ENCODE data around the gene EMP2. TPM values are rescaled to one million over a fixed set of nuclear protein-coding genes. Genes with fewer than 3 reads are reported as not detected.
A peak's percentile ranks its signal among the peaks of the same experiment; 100 is the strongest.
"Not testable (repeated sequence)": the region's sequence is repeated elsewhere in the genome, so short reads cannot be mapped to it uniquely, and the experiment has no call there.

Gene EMP2
- total RNA-seq, 2 donors from 2014 or later = 40.3 to 66.8 TPM

DNA sequence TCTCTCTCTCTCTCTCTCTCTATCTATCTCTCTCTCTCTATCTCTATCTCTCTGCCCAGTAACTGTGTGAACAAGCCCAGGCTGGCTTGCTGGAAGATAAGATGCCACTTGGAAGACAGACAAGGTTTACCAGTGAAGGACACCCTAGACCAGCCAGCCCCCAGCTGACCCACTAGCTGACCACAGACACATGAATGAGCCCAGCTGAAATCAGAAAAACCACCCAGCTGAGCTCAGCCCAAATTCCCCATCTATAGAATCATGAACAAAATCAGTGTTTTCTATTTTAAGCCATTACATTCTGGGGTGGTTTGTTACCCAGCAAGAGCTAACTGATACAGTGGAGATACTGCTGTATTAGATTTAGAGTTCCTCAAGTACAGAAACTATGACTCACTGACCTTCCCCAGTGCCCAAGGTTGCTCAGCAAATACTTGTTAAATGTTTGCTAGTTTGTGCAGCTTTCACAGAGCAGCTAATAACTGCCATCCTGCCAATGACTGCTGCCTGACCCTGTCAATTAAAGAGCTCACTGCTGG is 18.0 kb downstream of the EMP2 start:
- Histone ChIP-seq H3K4me3 (no peak overlapping the region), H3K27me3 (no peaks in the 10 kb centered on the region), H3K36me3 (no peaks in the 10 kb centered on the region), H3K9me3 (peaks cover 0 to 11% of the 10 kb centered on the region in 2 donors), H3K27ac (peak overlapping the region; percentile 90 to 96), H3K4me1 (peaks cover 0 to 82% of the 10 kb centered on the region in 2 donors)
- TF ChIP-seq, protein P1, sequence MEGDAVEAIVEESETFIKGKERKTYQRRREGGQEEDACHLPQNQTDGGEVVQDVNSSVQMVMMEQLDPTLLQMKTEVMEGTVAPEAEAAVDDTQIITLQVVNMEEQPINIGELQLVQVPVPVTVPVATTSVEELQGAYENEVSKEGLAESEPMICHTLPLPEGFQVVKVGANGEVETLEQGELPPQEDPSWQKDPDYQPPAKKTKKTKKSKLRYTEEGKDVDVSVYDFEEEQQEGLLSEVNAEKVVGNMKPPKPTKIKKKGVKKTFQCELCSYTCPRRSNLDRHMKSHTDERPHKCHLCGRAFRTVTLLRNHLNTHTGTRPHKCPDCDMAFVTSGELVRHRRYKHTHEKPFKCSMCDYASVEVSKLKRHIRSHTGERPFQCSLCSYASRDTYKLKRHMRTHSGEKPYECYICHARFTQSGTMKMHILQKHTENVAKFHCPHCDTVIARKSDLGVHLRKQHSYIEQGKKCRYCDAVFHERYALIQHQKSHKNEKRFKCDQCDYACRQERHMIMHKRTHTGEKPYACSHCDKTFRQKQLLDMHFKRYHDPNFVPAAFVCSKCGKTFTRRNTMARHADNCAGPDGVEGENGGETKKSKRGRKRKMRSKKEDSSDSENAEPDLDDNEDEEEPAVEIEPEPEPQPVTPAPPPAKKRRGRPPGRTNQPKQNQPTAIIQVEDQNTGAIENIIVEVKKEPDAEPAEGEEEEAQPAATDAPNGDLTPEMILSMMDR (IDR thresholded peaks at IDR 0.05) = no peak
- DNase-seq (ENCODE audit: low spot score) = no peak

DNA sequence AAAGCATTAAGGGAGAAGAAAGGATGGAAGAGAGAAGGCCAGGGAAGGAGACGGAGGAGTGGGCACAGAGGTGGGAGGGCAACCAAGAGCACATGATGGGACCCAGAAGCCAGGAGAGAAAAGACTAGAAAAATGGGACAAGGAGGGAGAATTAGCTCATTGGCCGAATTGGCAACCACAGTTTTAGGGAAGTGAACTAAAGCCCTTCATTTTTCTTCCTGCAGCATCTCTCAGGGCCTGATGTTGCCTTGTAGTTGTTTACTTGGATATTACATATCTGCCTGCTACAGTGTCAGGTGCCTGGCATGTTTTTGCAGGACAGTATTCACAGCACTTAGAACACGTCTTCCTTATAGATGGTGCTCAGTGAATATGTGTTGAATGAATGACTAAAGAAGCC is 19.0 kb downstream of the EMP2 start:
- H3K27ac ChIP-seq = peak overlapping the region; percentile 90 to 96
- peaks cover 0 to 92% of the 10 kb centered on the region in 2 donors for H3K4me1 ChIP-seq
- no peak for DNase-seq (ENCODE audit: low spot score)
- H3K27me3 ChIP-seq = no peaks in the 10 kb centered on the region
- TF ChIP-seq, protein P1 (IDR thresholded peaks at IDR 0.05) = no peak
- no peak overlapping the region for H3K4me3 ChIP-seq
- H3K36me3 ChIP-seq = no peaks in the 10 kb centered on the region
- peaks cover 0 to 11% of the 10 kb centered on the region in 2 donors for H3K9me3 ChIP-seq

DNA sequence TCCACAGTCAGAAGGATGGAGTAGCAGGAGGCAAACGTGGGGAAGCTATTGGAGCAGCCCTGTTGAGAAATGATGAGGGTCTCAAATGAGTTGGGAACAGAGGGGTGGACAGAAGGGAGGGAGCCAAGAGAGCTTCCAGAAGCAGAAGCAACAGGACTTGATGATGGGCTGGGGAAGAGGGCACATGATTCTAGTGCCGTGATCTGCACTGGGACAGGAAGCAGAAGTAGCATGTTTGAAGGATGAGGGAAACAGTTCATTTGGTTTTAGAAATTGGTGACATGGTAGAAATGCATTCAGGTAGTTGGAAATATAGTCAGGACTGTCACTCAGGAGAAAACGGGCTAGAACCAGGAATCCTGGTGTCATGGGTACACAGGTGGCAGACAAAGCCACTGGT is 19.4 kb downstream of the EMP2 start:
- DNase-seq (ENCODE audit: low spot score) = no peak
- H3K4me1 ChIP-seq = peaks cover 0 to 92% of the 10 kb centered on the region in 2 donors
- peak overlapping the region; percentile 90 to 96 for H3K27ac ChIP-seq
- H3K27me3 ChIP-seq = no peaks in the 10 kb centered on the region
- H3K4me3 ChIP-seq = no peak overlapping the region
- H3K9me3 ChIP-seq = peaks cover 0 to 11% of the 10 kb centered on the region in 2 donors
- TF ChIP-seq, protein P1 (IDR thresholded peaks at IDR 0.05) = no peak
- H3K36me3 ChIP-seq = no peaks in the 10 kb centered on the region

DNA sequence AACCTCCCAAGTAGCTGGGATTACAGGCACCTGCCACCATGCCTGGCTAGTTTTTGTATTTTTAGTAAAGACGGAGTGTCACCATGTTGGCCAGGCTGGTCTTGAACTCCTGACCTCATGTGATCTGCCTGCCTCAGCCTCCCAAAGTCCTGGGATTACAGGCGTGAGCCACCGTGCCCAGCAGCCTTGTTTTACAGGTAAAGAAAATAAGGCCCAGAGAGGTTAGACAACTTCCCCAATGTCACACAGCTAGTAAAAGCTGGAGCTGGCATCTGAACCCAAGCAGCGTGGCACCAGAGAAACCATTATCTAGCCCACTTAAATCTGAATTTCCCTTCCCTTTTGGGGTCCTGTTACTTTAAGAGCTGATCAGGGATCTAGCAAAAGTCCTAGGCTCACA is 20.6 kb downstream of the EMP2 start:
- DNase-seq (ENCODE audit: low spot score) = not testable (repeated sequence)

DNA sequence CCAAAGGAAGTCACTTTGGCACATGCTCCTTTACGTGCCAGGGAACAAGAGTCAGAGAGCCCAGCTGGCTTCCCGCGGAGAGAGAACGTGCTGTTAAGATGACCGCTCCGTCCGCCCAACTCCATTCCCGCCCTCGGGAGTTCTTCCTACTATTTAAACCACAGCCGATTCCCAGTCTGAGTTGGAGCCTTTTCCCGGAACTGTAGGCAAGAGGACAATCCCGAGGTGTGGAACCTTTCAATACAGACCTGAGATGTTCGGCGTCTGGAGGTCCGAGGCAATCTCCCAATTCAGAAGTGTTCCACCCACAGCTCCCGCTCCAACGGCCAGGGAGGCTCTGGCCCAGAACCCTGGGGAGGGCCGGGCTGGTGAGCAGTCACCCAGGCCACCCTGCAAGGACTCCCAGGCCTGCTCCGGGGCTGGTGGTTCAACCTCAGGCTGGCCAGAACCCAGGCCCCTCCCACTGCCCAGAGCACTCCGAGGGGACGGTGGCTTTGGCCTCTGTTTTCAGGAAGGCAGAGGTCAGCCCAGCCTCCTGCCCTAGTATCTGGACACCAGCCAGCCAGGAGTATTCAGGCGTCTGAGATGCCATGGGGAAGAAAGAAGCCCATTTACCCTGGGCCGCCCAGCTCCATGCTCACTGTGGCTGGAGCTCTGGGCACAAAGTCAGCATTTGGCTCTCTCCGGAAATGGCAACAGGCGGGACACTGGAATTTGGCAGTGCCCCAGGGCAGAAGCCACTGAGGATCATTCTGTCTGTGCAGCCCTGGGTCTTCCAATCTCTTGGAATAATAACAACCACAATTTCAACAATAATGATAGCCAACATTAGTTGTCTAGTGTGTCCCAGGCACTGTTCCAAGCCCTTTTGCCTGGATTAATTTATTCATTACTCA is 21.4 kb downstream of the EMP2 start:
- TF ChIP-seq, protein P1 (IDR thresholded peaks at IDR 0.05) = no peak
- DNase-seq (ENCODE audit: low spot score) = peak; percentile 86
- peaks cover 0 to 90% of the 10 kb centered on the region in 2 donors for H3K4me1 ChIP-seq

More for the DNA sequence above, 20.6 kb downstream of the EMP2 start:
- H3K27me3 ChIP-seq, H3K36me3 ChIP-seq: not testable (repeated sequence)
- peaks cover 0 to 90% of the 10 kb centered on the region in 2 donors for H3K4me1 ChIP-seq
- peaks cover 0 to 11% of the 10 kb centered on the region in 2 donors for H3K9me3 ChIP-seq
- H3K27ac ChIP-seq = peak overlapping the region; percentile 90 to 96
- H3K4me3 ChIP-seq = peak overlapping the region in 1 of 2 donors; percentile 30

DNA sequence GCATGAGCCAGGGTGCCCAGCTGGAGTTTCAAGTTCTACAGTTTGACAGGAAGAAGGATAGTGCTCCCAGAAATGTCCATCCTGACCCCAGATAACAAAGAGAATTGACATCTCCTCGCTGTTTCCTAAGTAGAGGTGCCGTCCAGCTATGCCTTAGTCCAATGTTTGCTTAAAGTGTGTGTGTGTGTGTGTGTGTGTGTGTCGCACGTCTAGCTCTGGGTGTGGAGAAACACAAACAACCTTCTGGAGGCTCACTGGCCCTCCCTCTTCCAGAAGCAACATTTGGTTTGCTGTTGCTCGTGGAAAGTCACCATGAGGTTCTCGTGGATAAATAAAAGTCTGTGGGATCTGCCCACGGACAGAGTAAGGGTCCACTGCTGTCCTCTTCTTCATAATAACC is 22.1 kb downstream of the EMP2 start:
- Histone ChIP-seq H3K4me1 (peaks cover 0 to 90% of the 10 kb centered on the region in 2 donors), H3K36me3 (no peaks in the 10 kb centered on the region), H3K27me3 (no peaks in the 10 kb centered on the region), H3K9me3 (peaks cover 0 to 11% of the 10 kb centered on the region in 2 donors), H3K27ac (peak overlapping the region; percentile 90 to 96), H3K4me3 (peak overlapping the region in 1 of 2 donors; percentile 30)
- no peak for DNase-seq (ENCODE audit: low spot score)
- TF ChIP-seq, protein P1 (IDR thresholded peaks at IDR 0.05) = no peak

More for the DNA sequence above, 21.4 kb downstream of the EMP2 start:
- peaks cover 0 to 11% of the 10 kb centered on the region in 2 donors for H3K9me3 ChIP-seq
- no peaks in the 10 kb centered on the region for H3K36me3 ChIP-seq
- no peaks in the 10 kb centered on the region for H3K27me3 ChIP-seq
- H3K4me3 ChIP-seq = peak overlapping the region; percentile 6 to 30
- H3K27ac ChIP-seq = peak overlapping the region; percentile 90 to 96

Data from right atrium auricular region (tissue), 2 donors.